Measurements from ENCODE around the gene NME1. TPM values are rescaled to one million over a fixed set of nuclear protein-coding genes. Genes with fewer than 3 reads are reported as not detected.

NME1 gene
- total RNA-seq, 1 experiment from 2014 or later, result 172 TPM

- intact Hi-C loops (cut with micrococcal nuclease; ENCODE audit: unreplicated experiment), result no loop called here
- Histone ChIP-seq H3K79me2 (ENCODE audit: low read depth) (no peaks in the 10 kb centered on the region), H3K9me3 (ENCODE audit: insufficient read depth, low read depth) (no peaks in the 10 kb centered on the region), H2AFZ (no peak overlapping the region), H3K27me3 (ENCODE audit: insufficient read depth, low read depth) (no peaks in the 10 kb centered on the region), H3K36me3 (ENCODE audit: low read depth) (no peaks in the 10 kb centered on the region), H3K4me2 (no peak overlapping the region), H3F3A (ENCODE audit: insufficient read depth, low read depth) (no peaks in the 10 kb centered on the region), H3K9me2 (ENCODE audit: insufficient read depth) (no peaks in the 10 kb centered on the region), H3K27ac (no peak overlapping the region), H3K4me3 (no peak overlapping the region), H3K4me1 (replicated peaks; ENCODE audit: insufficient read depth) (peaks cover 13% of the 10 kb centered on the region), H4K20me1 (ENCODE audit: insufficient read depth) (no peaks in the 10 kb centered on the region)
- DNase-seq, result no peak
- ChIA-PET CTCF (no interaction called here), POLR2A (ENCODE audit: unreplicated experiment) (no interaction called here)
- TF ChIP-seq EZH2 (IDR thresholded peaks at IDR 0.05; ENCODE audit: low read depth) (no peak), CTCF (conservative IDR thresholded peaks at IDR 0.05) (no peak)
- no TSS peak for BruUV-seq (replicated peaks)
These were observed 17.4 kb upstream of the NME1 start for GRCh38 chr17:51135956-51136355.

- no TSS peak for BruUV-seq (replicated peaks)
- ChIA-PET POLR2A (ENCODE audit: unreplicated experiment) (no interaction called here), CTCF (no interaction called here)
- no peaks in the 10 kb centered on the region for H3K79me2 ChIP-seq (ENCODE audit: low read depth)
- H4K20me1 ChIP-seq (ENCODE audit: insufficient read depth), result no peaks in the 10 kb centered on the region
- H3K4me1 ChIP-seq (replicated peaks; ENCODE audit: insufficient read depth), result no peaks in the 10 kb centered on the region
- DNase-seq, result peak in 1 of 2 experiments; percentile 13
- H3K36me3 ChIP-seq (ENCODE audit: low read depth), result no peaks in the 10 kb centered on the region
- no peaks in the 10 kb centered on the region for H3K9me3 ChIP-seq (ENCODE audit: insufficient read depth, low read depth)
- peaks cover 8% of the 10 kb centered on the region; the same call in 1 of the 2 replicates for H3F3A ChIP-seq (ENCODE audit: insufficient read depth, low read depth)
- no peaks in the 10 kb centered on the region for H3K9me2 ChIP-seq (ENCODE audit: insufficient read depth)
- no peaks in the 10 kb centered on the region for H3K27me3 ChIP-seq (ENCODE audit: insufficient read depth, low read depth)
- no peak overlapping the region for H3K27ac ChIP-seq
- no peak overlapping the region for H3K4me3 ChIP-seq
- TF ChIP-seq EZH2 (IDR thresholded peaks at IDR 0.05; ENCODE audit: low read depth), result no peak
- intact Hi-C loops (cut with micrococcal nuclease; ENCODE audit: unreplicated experiment), result no loop called here
- H3K4me2 ChIP-seq, result no peak overlapping the region
- no peak overlapping the region for H2AFZ ChIP-seq
These were observed 10.8 kb upstream of the NME1 start for GRCh38 chr17:51142597-51142996.

- TF ChIP-seq EZH2 (IDR thresholded peaks at IDR 0.05; ENCODE audit: low read depth) (no peak), CTCF (conservative IDR thresholded peaks at IDR 0.05) (no peak)
- intact Hi-C loops (cut with micrococcal nuclease; ENCODE audit: unreplicated experiment), result no loop called here
- Histone ChIP-seq H3K27ac (no peak overlapping the region), H3K9me3 (ENCODE audit: insufficient read depth, low read depth) (no peaks in the 10 kb centered on the region), H3K27me3 (ENCODE audit: insufficient read depth, low read depth) (no peaks in the 10 kb centered on the region), H2AFZ (no peak overlapping the region), H3K36me3 (ENCODE audit: low read depth) (no peaks in the 10 kb centered on the region), H3K4me2 (no peak overlapping the region), H3K4me1 (replicated peaks; ENCODE audit: insufficient read depth) (no peaks in the 10 kb centered on the region), H3K9me2 (ENCODE audit: insufficient read depth) (no peaks in the 10 kb centered on the region), H4K20me1 (ENCODE audit: insufficient read depth) (no peaks in the 10 kb centered on the region), H3F3A (ENCODE audit: insufficient read depth, low read depth) (peaks cover 8% of the 10 kb centered on the region; the same call in 1 of the 2 replicates), H3K4me3 (no peak overlapping the region), H3K79me2 (ENCODE audit: low read depth) (no peaks in the 10 kb centered on the region)
- ChIA-PET CTCF (no interaction called here), POLR2A (ENCODE audit: unreplicated experiment) (no interaction called here)
- DNase-seq, result no peak
- no TSS peak for BruUV-seq (replicated peaks)
These were observed 8.9 kb upstream of the NME1 start for GRCh38 chr17:51144266-51145022.

Data from PC-9 (cell line).